ENCODE data around the gene METAP1D.

GRCh38 chr2:171972329-171972982 lies 27.3 kb upstream of the METAP1D start:
- no peak for TF ChIP-seq POLR2AphosphoS5 (IDR thresholded peaks at IDR 0.05; ENCODE audit: low read depth, low read length)
- no peak for TF ChIP-seq JUND (IDR thresholded peaks at IDR 0.05)
- TF ChIP-seq MAX (IDR thresholded peaks at IDR 0.05; ENCODE audit: low read depth): no peak
- no peak for TF ChIP-seq MXI1 (IDR thresholded peaks at IDR 0.05; ENCODE audit: low read depth, low read length)
- TF ChIP-seq CTCF (IDR thresholded peaks at IDR 0.05): no peak
- TF ChIP-seq FOSL2 (IDR thresholded peaks at IDR 0.05; ENCODE audit: borderline replicate concordance, low read depth): no peak
- no peak for TF ChIP-seq EZH2phosphoT487 (IDR thresholded peaks at IDR 0.05; ENCODE audit: borderline replicate concordance, low read depth)

Measured in SK-N-SH (cell line).